HL-60 (cell line): ENCODE data around the gene RASSF1.

ENCODE experiments used
- DNase-seq, 2 experiments: peaks; one replicate each; pipeline ENCODE4 v3.0.0-alpha.2; 2010 to 2020; ENCODE audit warnings: low read depth in 1 of 2, low spot score in 1 of 2
- H3K27ac ChIP-seq: fragments of 250-450 bp; sonication (Bioruptor Pico); replicated peaks from 2 replicates; pipeline ENCODE4 v1.5.1; 2020; ENCODE audit warnings: mild to moderate bottlenecking, moderate library complexity
- H3K27me3 ChIP-seq: fragments of 250-450 bp; sonication (Bioruptor Pico); 2 replicates; pipeline ENCODE4 v1.5.1; 2021; ENCODE audit warnings: mild to moderate bottlenecking, moderate library complexity; ENCODE audit not compliant: insufficient read depth, poor library complexity, severe bottlenecking
- H3K4me3 ChIP-seq: replicated peaks from 2 replicates; pipeline ENCODE4 v1.5.1; 2011; ENCODE audit warnings: mild to moderate bottlenecking, control low read depth, low read length; ENCODE audit not compliant: insufficient read depth
- CTCF ChIP-seq: IDR thresholded peaks from one replicate; pipeline ENCODE4 v1.5.1; 2011; ENCODE audit warnings: low read length, control low read depth, inconsistent platforms; ENCODE audit not compliant: insufficient read depth
- GABPA ChIP-seq: IDR thresholded peaks from 2 replicates; pipeline ENCODE4 v1.6.1; 2012; ENCODE audit warnings: low read depth
- POLR2AphosphoS5 ChIP-seq: IDR thresholded peaks from 2 replicates; pipeline ENCODE4 v1.6.1; 2012; ENCODE audit warnings: low read depth
- SPI1 ChIP-seq: IDR thresholded peaks from 2 replicates; pipeline ENCODE4 v1.6.1; 2012; ENCODE audit warnings: low read depth, mild to moderate bottlenecking, borderline replicate concordance
- TF ChIP-seq, protein P1 (sequence below): IDR thresholded peaks from 2 replicates; pipeline ENCODE4 v1.6.1; 2012; ENCODE audit warnings: low read depth; ENCODE audit not compliant: insufficient replicate concordance

RASSF1 gene

DNA sequence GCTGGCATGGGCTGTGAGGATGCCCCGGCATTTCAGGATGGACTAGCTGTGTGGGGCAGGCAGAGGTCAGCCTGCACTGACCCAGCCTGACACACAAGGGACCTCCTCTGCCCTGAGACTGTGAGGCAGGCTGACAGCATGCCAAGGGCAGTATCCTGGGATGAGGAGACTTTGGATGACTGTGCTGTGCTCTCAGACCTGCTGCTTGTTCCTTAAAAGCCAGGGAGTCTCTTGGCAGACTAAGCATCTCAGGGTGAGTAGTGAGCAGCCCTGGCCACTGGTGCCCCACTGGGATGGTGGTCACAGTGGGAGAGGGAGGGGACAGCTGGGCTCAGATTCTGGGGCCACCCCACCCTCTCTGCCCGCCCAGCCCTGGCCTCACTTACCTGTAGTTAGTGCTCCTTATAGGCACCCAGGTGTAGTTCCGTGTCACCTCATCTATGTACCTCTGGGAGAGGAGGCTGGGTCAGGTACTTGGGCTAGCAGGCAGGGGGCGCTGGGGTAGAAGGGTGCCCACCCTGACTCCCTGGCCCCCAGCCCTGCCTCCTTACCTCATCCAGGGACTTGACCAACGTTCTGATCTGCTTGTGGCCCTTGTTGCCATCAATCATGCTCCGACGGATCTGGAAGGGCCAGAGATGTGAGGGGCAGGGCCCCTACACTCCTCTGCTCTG, 34.8 kb upstream of the RASSF1 start:
- TF ChIP-seq, protein P1, sequence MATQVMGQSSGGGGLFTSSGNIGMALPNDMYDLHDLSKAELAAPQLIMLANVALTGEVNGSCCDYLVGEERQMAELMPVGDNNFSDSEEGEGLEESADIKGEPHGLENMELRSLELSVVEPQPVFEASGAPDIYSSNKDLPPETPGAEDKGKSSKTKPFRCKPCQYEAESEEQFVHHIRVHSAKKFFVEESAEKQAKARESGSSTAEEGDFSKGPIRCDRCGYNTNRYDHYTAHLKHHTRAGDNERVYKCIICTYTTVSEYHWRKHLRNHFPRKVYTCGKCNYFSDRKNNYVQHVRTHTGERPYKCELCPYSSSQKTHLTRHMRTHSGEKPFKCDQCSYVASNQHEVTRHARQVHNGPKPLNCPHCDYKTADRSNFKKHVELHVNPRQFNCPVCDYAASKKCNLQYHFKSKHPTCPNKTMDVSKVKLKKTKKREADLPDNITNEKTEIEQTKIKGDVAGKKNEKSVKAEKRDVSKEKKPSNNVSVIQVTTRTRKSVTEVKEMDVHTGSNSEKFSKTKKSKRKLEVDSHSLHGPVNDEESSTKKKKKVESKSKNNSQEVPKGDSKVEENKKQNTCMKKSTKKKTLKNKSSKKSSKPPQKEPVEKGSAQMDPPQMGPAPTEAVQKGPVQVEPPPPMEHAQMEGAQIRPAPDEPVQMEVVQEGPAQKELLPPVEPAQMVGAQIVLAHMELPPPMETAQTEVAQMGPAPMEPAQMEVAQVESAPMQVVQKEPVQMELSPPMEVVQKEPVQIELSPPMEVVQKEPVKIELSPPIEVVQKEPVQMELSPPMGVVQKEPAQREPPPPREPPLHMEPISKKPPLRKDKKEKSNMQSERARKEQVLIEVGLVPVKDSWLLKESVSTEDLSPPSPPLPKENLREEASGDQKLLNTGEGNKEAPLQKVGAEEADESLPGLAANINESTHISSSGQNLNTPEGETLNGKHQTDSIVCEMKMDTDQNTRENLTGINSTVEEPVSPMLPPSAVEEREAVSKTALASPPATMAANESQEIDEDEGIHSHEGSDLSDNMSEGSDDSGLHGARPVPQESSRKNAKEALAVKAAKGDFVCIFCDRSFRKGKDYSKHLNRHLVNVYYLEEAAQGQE: no peak
- no peak for TF ChIP-seq SPI1
- TF ChIP-seq GABPA: no peak
- TF ChIP-seq POLR2AphosphoS5: no peak
- no peak for TF ChIP-seq CTCF
- Histone ChIP-seq H3K27ac (no peak overlapping the region), H3K27me3 (no peaks in the 10 kb centered on the region), H3K4me3 (no peak overlapping the region)
- no peak for DNase-seq

DNA sequence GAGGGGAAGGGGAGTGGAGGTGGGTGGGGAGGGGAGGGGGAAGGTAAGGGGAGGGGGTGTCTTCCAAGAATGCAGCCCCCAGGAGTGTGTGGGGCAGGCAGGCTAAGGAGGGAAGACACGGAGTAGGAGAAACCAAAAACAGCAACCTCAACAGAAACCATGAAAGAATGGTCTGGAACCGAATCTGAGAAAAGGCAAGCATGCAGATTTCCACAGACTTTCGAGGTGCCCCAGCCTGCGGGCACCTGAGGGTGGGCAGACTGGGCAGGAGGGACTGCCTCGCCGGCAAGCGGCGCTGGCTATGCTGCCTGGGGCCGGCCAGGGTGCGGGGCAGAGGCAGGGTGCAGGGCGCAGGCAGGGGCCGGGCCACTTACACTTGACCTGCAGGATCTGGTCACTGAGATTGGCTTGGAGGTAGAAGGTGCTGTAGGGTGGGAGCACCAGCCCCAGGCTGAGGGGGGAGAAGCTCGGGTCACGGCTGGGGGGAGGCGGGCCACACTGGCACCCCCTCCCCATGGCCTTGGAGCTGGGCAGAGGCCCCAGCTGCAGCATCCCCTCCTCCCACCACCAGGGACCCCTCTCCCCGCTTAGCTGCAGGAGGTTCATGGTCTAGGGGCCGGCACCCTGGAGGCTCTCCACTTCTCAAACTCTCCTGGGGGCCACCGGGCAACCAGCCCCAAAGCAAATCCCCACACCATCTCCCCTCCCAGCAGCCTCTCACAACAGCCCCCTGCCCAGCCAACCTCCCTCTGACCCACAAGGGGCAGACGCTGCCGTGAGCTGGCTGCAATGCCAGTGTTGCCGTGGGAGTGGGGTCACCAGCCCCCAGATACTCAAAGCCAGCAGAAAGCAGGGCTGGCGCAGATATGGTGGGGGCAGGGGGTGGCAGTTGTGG, 34.0 kb upstream of the RASSF1 start:
- no peak overlapping the region for H3K4me3 ChIP-seq
- H3K27me3 ChIP-seq: no peaks in the 10 kb centered on the region

More for the DNA sequence above, 34.0 kb upstream of the RASSF1 start:
- no peak overlapping the region for H3K27ac ChIP-seq
- no peak for DNase-seq
- TF ChIP-seq SPI1 (no peak), POLR2AphosphoS5 (no peak), GABPA (no peak), CTCF (no peak)
- TF ChIP-seq, protein P1: no peak
